Activated T-helper 2 cell treated with anti-CD3 and anti-CD28 coated beads, Interferon-gamma antibody, Interleukin-2, Interleukin-4, amounts not matched to agents 10 μg/mL and 5 μg/mL and 100 μg/mL, durations not matched to agents 14 hours and 24 hours and 36 hours (primary cell): ENCODE measurements around the gene MICAL2. TPM values are rescaled to one million over a fixed set of nuclear protein-coding genes. Genes with fewer than 3 reads are reported as not detected.

ENCODE experiments used
- DNase-seq: peaks from one replicate; pipeline ENCODE4 v3.0.0; 2021; ENCODE audit warnings: low spot score
- H3K27ac Mint-ChIP-seq: one replicate; pipeline ENCODE4 v1.8.0; 2021; ENCODE audit warnings: mixed read lengths
- H3K27me3 Mint-ChIP-seq: one replicate; pipeline ENCODE4 v1.8.0; 2021; ENCODE audit warnings: low read depth, mixed read lengths
- H3K36me3 Mint-ChIP-seq: one replicate; pipeline ENCODE4 v1.8.0; 2021; ENCODE audit warnings: low read depth, mixed read lengths
- H3K4me1 Mint-ChIP-seq: one replicate; pipeline ENCODE4 v1.8.0; 2021; ENCODE audit warnings: low read depth, mixed read lengths
- H3K4me3 Mint-ChIP-seq: one replicate; pipeline ENCODE4 v1.8.0; 2021; ENCODE audit warnings: low read depth, mild to moderate bottlenecking, moderate library complexity, mixed read lengths
- H3K9me3 Mint-ChIP-seq: one replicate; pipeline ENCODE4 v1.8.0; 2021; ENCODE audit warnings: mixed read lengths
- intact Hi-C: fragments of 100-400 bp; cut with micrococcal nuclease; formaldehyde crosslinking; loops from one replicate; pipeline ENCODE4 v1.15.1; 2023
- total RNA-seq: library from RNA; stranded (reverse); gene quantifications from 2 replicates; pipeline ENCODE4 v1.2.3, GENCODE V29; 2022

The MICAL2 gene
- total RNA-seq, 1 donor from 2014 or later, result 736 TPM

GRCh38 chr11:12218909-12219308, 108.5 kb downstream of the MICAL2 start:
- intact Hi-C loops, result no loop called here
- no peak for DNase-seq
- Mint-ChIP-seq H3K27me3 (no peaks in the 10 kb centered on the region), H3K9me3 (no peaks in the 10 kb centered on the region), H3K4me1 (peaks cover 50% of the 10 kb centered on the region), H3K27ac (no peak overlapping the region), H3K4me3 (no peak overlapping the region), H3K36me3 (peaks cover 99% of the 10 kb centered on the region)

DNA sequence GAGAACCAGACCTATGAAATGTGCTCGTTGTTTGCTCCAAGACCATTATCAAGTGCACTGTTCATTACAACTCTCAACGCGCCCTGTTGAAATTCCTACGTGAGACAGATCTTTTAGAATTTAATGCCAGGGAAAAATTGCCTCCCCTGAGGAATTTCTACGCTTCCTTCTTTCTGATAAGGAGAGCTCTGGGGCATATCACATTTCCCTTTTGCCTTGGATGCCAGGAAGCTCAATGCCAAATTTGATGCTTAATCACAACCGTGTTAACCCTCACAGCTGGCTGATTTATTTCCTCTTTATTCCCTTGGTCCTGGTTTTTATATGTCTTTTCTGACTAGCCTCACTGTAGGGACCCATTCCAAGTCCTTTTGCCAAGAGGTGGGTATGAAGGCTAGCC, 109.4 kb downstream of the MICAL2 start:
- DNase-seq, result no peak
- Mint-ChIP-seq H3K36me3 (peaks cover 99% of the 10 kb centered on the region), H3K27ac (no peak overlapping the region), H3K9me3 (no peaks in the 10 kb centered on the region), H3K27me3 (no peaks in the 10 kb centered on the region), H3K4me1 (peaks cover 55% of the 10 kb centered on the region), H3K4me3 (no peak overlapping the region)
- intact Hi-C loops, result no loop called here

GRCh38 chr11:12220305-12220704, 109.9 kb downstream of the MICAL2 start:
- Mint-ChIP-seq H3K4me3 (no peak overlapping the region), H3K36me3 (peaks cover 98% of the 10 kb centered on the region), H3K27me3 (no peaks in the 10 kb centered on the region), H3K4me1 (peaks cover 55% of the 10 kb centered on the region), H3K9me3 (no peaks in the 10 kb centered on the region), H3K27ac (no peak overlapping the region)
- intact Hi-C loops, result no loop called here
- no peak for DNase-seq

DNA sequence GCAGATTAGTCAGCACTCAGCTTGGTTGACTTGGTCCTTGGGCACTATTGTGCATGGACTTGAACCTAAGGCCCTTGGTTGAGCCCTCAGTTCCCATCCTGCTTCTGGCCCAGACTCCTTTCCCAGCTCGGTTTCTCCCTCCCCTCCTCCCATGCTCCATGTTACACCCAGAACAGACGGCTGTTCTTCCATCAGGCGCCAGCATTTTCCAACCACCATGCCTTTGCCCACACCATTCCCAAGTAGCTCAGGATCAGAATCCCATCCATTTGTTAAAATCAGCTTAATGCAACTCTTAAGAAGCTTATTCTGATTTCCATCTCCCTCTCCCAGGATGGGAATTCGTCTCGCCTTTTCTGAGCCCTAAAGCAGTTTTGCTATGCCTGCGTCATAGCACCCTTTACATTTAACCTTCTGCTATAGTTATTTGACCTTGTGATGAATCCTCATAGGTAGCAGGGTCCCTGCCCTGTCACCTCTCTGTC, 110.7 kb downstream of the MICAL2 start:
- Mint-ChIP-seq H3K27me3 (no peaks in the 10 kb centered on the region), H3K4me3 (no peak overlapping the region), H3K27ac (peak overlapping the region; percentile 57), H3K9me3 (no peaks in the 10 kb centered on the region), H3K4me1 (peaks cover 52% of the 10 kb centered on the region), H3K36me3 (peaks cover 97% of the 10 kb centered on the region)
- no peak for DNase-seq
- intact Hi-C loops, result no loop called here

- peaks cover 51% of the 10 kb centered on the region for H3K4me1 Mint-ChIP-seq
- H3K36me3 Mint-ChIP-seq, result peaks cover 96% of the 10 kb centered on the region
- DNase-seq, result no peak
- no peaks in the 10 kb centered on the region for H3K9me3 Mint-ChIP-seq
- intact Hi-C loops, result no loop called here
- H3K4me3 Mint-ChIP-seq, result peak overlapping the region; percentile 11
- peak overlapping the region; percentile 75 for H3K27ac Mint-ChIP-seq
- H3K27me3 Mint-ChIP-seq, result no peaks in the 10 kb centered on the region
Measured at GRCh38 chr11:12222055-12222792, 111.8 kb downstream of the MICAL2 start.

DNA sequence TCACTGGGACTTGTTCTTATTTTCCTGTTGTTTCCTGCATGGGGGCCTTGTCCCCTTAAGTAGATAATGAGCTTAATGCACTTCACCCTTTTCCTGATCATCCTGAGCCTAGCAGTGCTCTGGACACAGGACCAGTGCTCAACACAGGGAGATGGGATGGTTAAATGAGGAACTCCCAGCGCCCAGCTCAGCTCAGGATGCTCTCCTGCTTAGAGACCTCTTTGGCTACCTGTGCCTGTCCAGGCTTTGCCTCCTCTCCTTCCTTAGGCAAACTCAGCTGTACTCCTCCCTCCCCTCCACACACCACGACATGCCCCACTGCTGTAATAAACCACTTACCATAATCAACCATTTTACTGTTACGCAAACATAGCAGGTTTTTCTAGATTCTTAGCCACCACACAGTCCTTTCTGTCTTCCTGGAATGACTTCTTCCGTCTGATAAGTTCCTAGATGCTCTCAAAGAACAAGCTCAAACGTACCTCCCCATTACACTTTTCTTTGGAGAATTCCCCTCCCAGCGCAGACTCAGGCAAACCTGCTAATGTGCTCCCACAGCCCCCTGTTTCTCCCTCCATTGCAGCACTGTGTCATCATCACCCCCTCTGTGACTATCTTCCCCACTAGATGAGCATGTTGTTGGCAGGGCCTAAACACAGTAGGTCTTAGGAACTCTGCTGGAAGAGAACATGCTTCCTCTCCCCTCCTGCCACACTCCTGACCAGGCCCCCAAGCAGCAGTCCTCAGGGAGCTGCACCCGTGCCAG, 113.6 kb downstream of the MICAL2 start:
- Mint-ChIP-seq H3K4me1 (peaks cover 56% of the 10 kb centered on the region), H3K9me3 (no peaks in the 10 kb centered on the region), H3K27me3 (no peaks in the 10 kb centered on the region), H3K4me3 (peak overlapping the region; percentile 51), H3K36me3 (peaks cover 96% of the 10 kb centered on the region), H3K27ac (peak overlapping the region; percentile 91)
- no peak for DNase-seq
- intact Hi-C loops, result loop anchor here (1.0 to 2.0 kb wide), 6 partner anchors 12 to 74 kb away; no protein-coding TSS in a partner anchor

- H3K36me3 Mint-ChIP-seq, result peaks cover 95% of the 10 kb centered on the region
- intact Hi-C loops, result loop anchor here (1.0 to 2.0 kb wide), 6 partner anchors 12 to 74 kb away; no protein-coding TSS in a partner anchor
- peak overlapping the region; percentile 51 for H3K4me3 Mint-ChIP-seq
- no peaks in the 10 kb centered on the region for H3K9me3 Mint-ChIP-seq
- peaks cover 54% of the 10 kb centered on the region for H3K4me1 Mint-ChIP-seq
- H3K27me3 Mint-ChIP-seq, result no peaks in the 10 kb centered on the region
- DNase-seq, result peak; percentile 83
- peak overlapping the region; percentile 91 for H3K27ac Mint-ChIP-seq
Measured at GRCh38 chr11:12224537-12224893, 114.1 kb downstream of the MICAL2 start.

GRCh38 chr11:12225046-12225739, 114.8 kb downstream of the MICAL2 start:
- H3K27ac Mint-ChIP-seq, result peak overlapping the region; percentile 91
- no peaks in the 10 kb centered on the region for H3K27me3 Mint-ChIP-seq
- H3K9me3 Mint-ChIP-seq, result no peaks in the 10 kb centered on the region
- peaks cover 55% of the 10 kb centered on the region for H3K4me1 Mint-ChIP-seq
- no peak for DNase-seq
- peak overlapping the region; percentile 51 for H3K4me3 Mint-ChIP-seq
- peaks cover 95% of the 10 kb centered on the region for H3K36me3 Mint-ChIP-seq
- intact Hi-C loops, result loop anchor here (2.0 kb wide), 1 partner anchor 18 kb away; no protein-coding TSS in a partner anchor

GRCh38 chr11:12226093-12226492, 115.7 kb downstream of the MICAL2 start:
- intact Hi-C loops, result no loop called here
- peak overlapping the region; percentile 67 for H3K27ac Mint-ChIP-seq
- peaks cover 59% of the 10 kb centered on the region for H3K4me1 Mint-ChIP-seq
- H3K36me3 Mint-ChIP-seq, result peaks cover 95% of the 10 kb centered on the region
- DNase-seq, result no peak
- H3K9me3 Mint-ChIP-seq, result no peaks in the 10 kb centered on the region
- H3K4me3 Mint-ChIP-seq, result no peak overlapping the region
- H3K27me3 Mint-ChIP-seq, result no peaks in the 10 kb centered on the region

GRCh38 chr11:12229450-12230229, 119.2 kb downstream of the MICAL2 start:
- H3K27me3 Mint-ChIP-seq, result no peaks in the 10 kb centered on the region
- DNase-seq, result no peak
- no peak overlapping the region for H3K4me3 Mint-ChIP-seq
- peak overlapping the region; percentile 30 for H3K27ac Mint-ChIP-seq
- intact Hi-C loops, result no loop called here
- peaks cover 94% of the 10 kb centered on the region for H3K36me3 Mint-ChIP-seq
- H3K9me3 Mint-ChIP-seq, result no peaks in the 10 kb centered on the region
- H3K4me1 Mint-ChIP-seq, result peaks cover 52% of the 10 kb centered on the region

DNA sequence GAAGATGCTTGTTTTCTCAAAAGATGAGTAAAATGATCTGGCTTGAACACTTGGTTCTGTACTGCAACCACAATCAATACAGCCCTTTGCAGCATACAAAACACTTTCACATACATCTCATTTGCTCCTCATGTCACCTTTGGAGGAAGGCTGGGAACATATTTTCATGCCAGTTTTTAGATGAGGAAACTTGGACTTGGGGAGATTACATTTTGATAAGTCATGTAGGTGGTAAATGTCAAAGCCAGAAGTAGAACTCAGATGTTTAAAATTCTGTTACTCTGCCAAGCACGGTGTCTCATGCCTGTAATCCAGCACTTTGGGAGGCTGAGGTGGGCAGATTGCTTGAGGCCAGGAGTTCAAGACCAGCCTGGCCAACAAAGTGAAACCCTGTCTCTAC, 121.8 kb downstream of the MICAL2 start:
- Mint-ChIP-seq H3K4me1 (peaks cover 65% of the 10 kb centered on the region), H3K4me3 (no peak overlapping the region), H3K27ac (peak overlapping the region; percentile 39), H3K27me3 (no peaks in the 10 kb centered on the region), H3K36me3 (peaks cover 97% of the 10 kb centered on the region), H3K9me3 (no peaks in the 10 kb centered on the region)
- intact Hi-C loops, result no loop called here
- no peak for DNase-seq
